Superior temporal gyrus (tissue), 1 donor: ENCODE results near the gene ZNF726.
"Not testable (repeated sequence)": the region's sequence is repeated elsewhere in the genome, so short reads cannot be mapped to it uniquely, and the experiment has no call there.

Experiments
- DNase-seq: peaks from one replicate; pipeline ENCODE4 v3.0.0-alpha.2; 2016; ENCODE audit errors: extremely low spot score

ZNF726 gene

GRCh38 chr19:23943411-23943810 lies 28.7 kb downstream of the ZNF726 start:
- no peak for DNase-seq

- no peak for DNase-seq
Measured at GRCh38 chr19:23946569-23946968, 31.9 kb downstream of the ZNF726 start.

- no peak for DNase-seq
Measured at GRCh38 chr19:23949611-23950010, 34.9 kb downstream of the ZNF726 start.

GRCh38 chr19:23956051-23956450 lies 41.4 kb downstream of the ZNF726 start:
- DNase-seq, result no peak

GRCh38 chr19:23957660-23958281 lies 43.1 kb downstream of the ZNF726 start:
- no peak for DNase-seq

- not testable (repeated sequence) for DNase-seq
Measured at GRCh38 chr19:23963396-23963795, 48.7 kb downstream of the ZNF726 start.

- not testable (repeated sequence) for DNase-seq
Measured at GRCh38 chr19:23963881-23964280, 49.2 kb downstream of the ZNF726 start.

- DNase-seq, result not testable (repeated sequence)
Measured at GRCh38 chr19:23964334-23964733, 49.6 kb downstream of the ZNF726 start.

- no peak for DNase-seq
Measured at GRCh38 chr19:23969630-23970029, 54.9 kb downstream of the ZNF726 start.

GRCh38 chr19:23971598-23971997 lies 56.9 kb downstream of the ZNF726 start:
- no peak for DNase-seq

GRCh38 chr19:23972161-23972560 lies 57.5 kb downstream of the ZNF726 start:
- DNase-seq, result no peak

- DNase-seq, result no peak
Measured at GRCh38 chr19:23974941-23975340, 60.3 kb downstream of the ZNF726 start.

- DNase-seq, result not testable (repeated sequence)
Measured at GRCh38 chr19:23976631-23977030, 61.9 kb downstream of the ZNF726 start.

GRCh38 chr19:23977256-23977655 lies 62.6 kb downstream of the ZNF726 start:
- not testable (repeated sequence) for DNase-seq

GRCh38 chr19:23978068-23978467 lies 63.4 kb downstream of the ZNF726 start:
- DNase-seq, result no peak

GRCh38 chr19:23980805-23981204 lies 66.1 kb downstream of the ZNF726 start:
- no peak for DNase-seq

GRCh38 chr19:23981863-23982262 lies 67.2 kb downstream of the ZNF726 start:
- no peak for DNase-seq

GRCh38 chr19:23983406-23983805 lies 68.7 kb downstream of the ZNF726 start:
- no peak for DNase-seq
